HG03064 (cell line): ENCODE data around the gene ALOX12B.
A peak's percentile ranks its signal among the peaks of the same experiment; 100 is the strongest.
"Not testable (repeated sequence)": the region's sequence is repeated elsewhere in the genome, so short reads cannot be mapped to it uniquely, and the experiment has no call there.

Experiments
- ATAC-seq: cut with Tn5 transposase; IDR thresholded peaks from one replicate; pipeline ENCODE4 v1.9.1; 2021; ENCODE audit warnings: low read depth; ENCODE audit not compliant: unreplicated experiment

Gene ALOX12B

GRCh38 chr17:8091033-8091687 lies 3.6 kb upstream of the ALOX12B start:
- no peak for ATAC-seq

DNA sequence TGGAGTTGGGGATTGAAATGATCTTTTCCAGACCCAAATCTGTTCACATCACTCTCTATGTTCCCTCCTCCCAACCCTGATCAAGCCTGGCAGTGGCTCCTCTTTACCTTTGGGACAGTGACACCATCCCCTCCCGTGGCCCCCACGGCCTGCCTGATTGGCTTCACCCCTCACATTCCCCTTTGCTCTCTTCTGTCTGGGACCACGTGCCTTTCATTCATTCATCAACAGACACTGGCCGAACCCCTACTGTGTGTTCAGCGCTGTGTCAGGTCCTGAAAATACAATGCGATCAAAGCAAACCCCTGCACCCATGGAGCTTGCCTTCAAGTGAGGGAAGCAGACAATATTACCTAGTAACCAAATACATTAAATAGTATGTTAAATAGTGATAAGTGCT lies 2.2 kb upstream of the ALOX12B start:
- no peak for ATAC-seq

GRCh38 chr17:8087952-8088230 lies 375 bp upstream of the ALOX12B start:
- no peak for ATAC-seq

GRCh38 chr17:8084250-8084649 lies 3.3 kb downstream of the ALOX12B start:
- ATAC-seq: no peak

DNA sequence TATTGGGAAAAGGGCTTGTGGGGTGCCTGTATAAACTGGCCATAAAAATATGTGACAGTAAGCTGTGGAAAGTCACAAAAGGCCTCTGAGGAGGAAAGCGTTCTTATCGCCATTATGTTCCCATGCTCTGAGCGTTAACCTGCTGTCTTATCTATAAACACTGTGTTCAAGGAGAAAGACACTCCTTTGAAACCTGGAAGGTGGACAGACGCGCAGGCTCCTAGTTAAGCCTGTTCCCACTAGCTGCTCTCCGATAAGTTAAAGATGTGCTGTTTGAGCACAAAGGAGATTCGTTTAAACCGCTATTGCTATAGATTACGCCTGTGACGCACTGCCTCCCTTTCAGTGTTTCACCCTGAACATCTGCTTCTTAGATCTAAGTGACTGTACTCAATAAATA lies 5.2 kb downstream of the ALOX12B start:
- ATAC-seq: no peak

DNA sequence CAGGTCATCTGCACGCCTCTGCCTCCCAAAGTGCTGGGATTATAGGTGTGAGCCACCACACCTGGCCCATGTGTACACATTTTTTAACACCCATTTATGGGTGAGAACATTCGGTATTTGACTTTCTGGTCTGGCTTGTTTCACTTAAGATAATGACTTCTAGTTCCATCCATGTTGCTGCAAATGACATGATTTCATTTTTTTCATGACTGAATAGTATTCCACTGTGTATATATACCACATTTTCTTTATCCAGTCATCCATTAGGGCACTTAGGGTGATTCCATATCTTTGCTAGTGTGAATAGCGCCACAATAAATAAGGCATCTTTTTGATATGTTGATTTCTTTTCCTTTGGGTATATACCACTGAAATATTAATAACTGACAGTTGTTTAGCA lies 5.6 kb downstream of the ALOX12B start:
- no peak for ATAC-seq

DNA sequence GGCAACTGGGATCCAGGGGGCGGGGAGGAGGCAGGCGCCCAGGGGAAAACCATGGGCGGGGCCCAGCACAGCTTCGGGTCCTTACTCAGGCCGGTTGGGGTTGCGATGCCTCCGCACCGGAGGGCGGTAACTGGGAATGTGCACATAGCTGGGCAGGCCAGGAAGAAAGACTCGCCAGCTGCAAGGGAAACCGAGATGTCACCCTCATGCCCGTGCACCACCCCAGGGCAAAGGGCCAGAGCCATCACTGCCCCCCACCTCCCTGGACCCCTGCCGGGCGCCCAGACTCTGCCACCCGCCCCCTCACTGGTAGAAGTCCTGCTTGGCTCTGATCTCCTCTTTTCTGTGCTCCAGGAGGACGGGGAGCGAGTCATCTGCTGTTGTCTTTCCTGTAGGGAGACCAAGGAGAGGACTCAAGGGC lies 6.7 kb downstream of the ALOX12B start:
- ATAC-seq: no peak

DNA sequence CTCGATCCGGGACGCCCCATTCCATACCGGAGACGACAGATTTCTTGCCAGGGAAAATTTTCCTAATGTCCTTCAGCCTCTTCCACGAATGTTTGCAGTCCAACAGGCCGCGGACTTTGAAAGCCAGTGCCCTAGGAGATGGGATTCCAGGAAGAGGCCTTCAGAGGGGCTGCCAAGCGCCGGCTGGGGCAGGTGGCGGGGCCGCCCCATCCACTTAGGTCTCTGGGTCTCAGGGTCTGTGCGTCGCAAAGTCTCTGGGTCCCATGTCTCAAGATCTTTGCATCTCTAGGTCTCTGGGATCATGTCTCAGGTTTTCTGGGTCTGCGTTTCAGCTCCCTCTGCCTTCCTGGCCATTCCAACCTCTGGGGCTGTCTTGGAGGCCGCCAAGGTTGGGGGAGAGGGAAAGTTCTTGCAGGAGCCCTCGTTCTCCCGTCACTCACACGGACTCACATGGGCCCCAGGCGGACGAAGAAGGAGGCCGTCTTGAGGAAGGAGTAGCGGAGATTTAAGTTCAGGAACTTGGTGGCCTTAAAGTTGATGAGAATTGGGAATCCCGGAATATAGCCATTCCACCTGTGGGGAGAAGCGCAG lies 7.2 kb downstream of the ALOX12B start:
- no peak for ATAC-seq

- peak; percentile 64 for ATAC-seq
These were observed 8.0 kb downstream of the ALOX12B start for GRCh38 chr17:8079291-8080207.

DNA sequence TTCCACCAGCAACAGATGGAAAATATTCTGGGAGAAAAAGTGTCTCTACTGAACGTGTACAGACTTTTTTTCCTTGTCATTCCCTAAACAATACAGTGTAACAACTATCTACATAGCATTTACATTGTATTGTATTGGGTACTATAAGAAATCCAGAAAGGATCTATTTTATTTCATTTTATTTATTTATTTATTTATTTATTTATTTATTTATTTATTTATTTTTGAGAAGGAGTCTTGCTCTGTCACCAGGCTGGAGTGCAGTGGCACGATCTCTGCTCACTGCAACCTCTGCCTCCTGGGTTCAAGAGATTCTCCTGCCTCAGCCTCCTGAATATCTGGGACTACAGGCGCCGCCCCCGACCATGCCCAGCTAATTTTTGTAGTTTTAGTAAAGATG lies 9.6 kb downstream of the ALOX12B start:
- ATAC-seq: not testable (repeated sequence)

DNA sequence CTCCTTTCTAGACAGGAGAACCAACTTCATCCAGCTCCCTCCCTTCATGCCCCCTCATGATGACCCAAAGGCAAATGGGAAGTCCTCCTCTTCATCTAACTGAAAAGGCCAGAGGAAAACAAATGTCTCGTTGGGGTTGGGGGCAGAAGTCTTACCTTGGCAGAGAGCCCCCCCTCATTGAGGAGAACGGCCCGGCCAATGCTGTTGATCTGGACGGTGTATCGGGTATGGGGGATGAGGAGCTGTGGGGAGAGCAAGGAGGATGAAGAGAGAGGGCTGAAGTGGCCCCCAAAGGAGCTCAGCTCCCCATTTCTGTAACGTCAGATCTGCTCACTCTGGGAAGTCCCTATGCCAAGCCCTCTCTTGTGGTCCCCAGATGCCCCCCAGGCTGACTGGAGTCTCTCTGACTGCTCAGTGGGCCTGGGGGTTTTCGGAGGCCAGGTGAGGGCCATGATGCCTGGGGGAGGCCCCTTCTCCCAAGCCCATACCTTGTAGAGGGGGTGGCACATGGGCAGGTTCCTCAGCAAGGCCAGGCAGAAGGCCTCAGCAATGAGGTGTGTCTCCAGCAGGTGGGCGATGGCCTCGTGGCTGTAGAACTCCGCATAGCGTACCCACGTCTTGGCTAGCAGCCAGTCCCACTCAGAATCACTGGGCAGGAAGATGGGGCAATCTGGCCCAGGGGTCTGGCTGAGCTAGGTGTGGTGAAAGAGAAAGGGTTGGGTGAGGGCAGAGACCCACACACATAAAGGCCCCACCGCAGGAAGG lies 10.8 kb downstream of the ALOX12B start:
- ATAC-seq: no peak

DNA sequence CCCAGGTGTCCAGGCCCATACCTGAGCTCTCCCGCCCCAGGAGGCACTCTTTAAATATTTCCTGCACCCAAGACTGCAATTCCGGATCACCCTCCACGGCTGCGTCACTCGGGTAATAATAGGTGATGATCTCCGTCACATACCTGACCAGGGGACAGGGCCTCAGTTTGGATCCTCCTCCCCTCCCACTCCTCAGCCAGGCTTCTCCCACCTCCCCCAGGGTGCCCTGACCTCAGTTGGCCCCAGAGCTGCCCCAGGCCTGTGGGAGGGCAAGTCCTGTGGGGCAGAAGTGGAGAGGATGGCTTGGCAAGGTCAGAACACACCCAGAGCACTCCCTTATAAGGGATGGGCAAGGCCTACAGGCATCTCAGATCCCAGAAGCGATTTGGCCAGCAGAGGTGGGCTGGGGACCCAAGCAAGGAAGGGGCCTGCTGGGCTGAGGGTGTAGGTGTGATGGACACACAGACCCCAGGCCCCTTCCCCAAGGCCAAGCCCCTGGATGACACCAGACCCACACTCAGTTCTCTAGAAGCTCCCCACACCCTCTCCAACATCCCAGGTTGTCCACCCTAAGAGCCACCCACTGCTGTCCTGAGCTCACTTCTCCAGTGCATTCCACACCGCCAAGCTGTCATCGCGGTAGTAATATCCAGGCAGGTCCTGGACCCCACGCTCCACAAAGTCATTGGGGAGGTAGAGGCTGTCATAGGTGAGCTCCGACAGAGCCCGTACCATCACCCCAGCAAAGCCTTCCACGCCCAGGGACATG lies 11.8 kb downstream of the ALOX12B start:
- no peak for ATAC-seq

GRCh38 chr17:8075081-8075480 lies 12.4 kb downstream of the ALOX12B start:
- no peak for ATAC-seq

GRCh38 chr17:8074554-8074953 lies 13.0 kb downstream of the ALOX12B start:
- no peak for ATAC-seq

DNA sequence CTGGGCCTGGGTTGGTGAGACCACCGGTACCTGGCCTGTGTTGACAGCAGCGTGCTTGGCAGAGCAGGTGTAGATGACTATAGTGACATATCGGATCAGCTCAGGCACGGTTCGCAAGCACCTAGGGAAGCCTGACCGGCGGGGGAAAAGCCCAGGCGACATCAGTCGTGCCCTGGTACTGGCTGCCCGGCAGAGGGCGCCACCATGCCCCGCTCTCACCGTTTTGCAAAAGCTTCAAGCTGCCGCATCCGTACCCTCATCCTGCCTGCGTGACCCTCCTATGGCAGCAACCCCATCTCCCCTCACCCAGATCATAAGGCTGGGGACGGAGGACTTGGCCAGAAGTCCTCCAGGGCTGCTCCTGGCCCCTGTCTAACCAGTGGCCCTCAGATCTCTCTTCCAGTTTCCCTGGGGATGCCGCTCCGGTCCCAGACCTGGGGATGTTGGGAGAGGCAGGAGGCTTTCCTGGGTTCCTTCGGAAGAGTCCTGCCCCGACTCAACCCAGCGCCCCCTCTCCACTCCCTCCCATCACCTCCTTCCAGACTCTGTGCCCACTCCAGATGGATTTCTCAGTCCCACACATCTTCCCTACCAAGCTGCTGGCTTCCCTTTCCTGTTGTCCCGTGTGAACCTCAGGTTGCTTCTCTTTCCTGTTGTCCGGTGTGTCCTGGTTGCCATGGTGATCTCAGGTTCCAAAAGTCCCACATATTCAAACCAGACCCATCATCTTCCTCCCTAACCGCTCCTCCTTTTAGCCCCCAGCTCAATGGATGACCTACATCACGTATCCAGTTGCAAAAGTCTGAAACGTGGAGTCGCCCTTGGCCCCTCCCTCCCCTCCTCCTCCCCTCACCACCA lies 13.7 kb downstream of the ALOX12B start:
- no peak for ATAC-seq

GRCh38 chr17:8072729-8073461 lies 14.6 kb downstream of the ALOX12B start:
- no peak for ATAC-seq

DNA sequence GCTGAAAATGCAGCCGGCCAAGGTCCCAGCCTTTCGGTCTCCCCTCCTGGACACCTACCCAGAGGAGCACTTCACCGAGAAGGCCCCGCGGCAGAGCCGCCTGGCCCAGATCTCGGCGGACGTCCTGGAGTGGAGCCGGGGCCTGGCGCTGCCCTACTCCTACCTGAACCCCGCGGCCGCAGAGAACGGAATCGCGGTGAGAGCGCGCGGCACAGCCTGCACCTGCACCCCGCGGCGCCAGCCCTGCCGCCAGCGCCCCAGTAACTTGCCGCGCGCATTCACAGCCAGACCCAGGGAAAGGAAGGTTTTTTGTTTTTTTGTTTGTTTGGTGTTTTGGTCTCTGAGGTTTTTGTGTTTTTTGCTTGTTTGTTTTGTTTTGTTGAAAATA lies 15.2 kb downstream of the ALOX12B start:
- ATAC-seq: no peak

GRCh38 chr17:8071496-8071895 lies 16.0 kb downstream of the ALOX12B start:
- ATAC-seq: no peak

DNA sequence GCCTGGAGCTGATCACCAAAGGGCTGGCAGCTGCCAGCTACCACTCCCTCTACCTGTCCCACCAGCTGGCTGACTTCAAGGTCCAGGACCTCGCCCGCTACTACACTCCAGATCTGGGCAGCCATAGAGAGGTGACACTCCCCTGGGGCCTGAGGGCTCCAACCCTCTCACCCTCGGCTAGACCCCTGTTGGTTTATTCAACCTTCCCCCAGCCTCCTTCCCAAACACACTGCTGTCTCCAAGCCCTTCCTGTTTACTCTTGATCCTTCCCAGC lies 18.0 kb downstream of the ALOX12B start:
- ATAC-seq: no peak
